Measurements from ENCODE around the gene RAB27A.
"Not testable (repeated sequence)": the region's sequence is repeated elsewhere in the genome, so short reads cannot be mapped to it uniquely, and the experiment has no call there.

The RAB27A gene

GRCh38 chr15:55249885-55250284 is 39.7 kb downstream of the RAB27A start:
- not testable (repeated sequence) for DNase-seq

GRCh38 chr15:55248895-55249294 is 40.7 kb downstream of the RAB27A start:
- no peak for DNase-seq

GRCh38 chr15:55247766-55248427 is 41.7 kb downstream of the RAB27A start:
- DNase-seq, result no peak

DNA sequence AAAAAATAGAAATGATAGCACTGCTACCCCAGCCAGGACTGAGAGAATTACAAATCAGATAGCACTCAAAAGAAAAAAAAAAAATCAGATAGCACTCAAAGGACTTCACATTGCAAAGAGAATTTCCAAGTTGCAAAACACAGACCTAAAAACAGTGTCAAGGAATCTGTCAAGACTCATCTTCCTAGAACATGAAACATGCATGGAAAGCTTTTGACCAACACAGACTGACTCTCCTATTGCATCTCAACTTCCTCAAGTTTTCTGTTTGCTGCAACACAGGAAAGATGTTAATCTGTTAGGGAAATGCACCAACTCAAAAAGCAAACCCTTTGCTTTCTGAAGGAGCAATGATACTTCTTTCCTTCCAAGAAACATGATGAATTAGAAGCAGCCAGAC is 42.3 kb downstream of the RAB27A start:
- no peak for DNase-seq

DNA sequence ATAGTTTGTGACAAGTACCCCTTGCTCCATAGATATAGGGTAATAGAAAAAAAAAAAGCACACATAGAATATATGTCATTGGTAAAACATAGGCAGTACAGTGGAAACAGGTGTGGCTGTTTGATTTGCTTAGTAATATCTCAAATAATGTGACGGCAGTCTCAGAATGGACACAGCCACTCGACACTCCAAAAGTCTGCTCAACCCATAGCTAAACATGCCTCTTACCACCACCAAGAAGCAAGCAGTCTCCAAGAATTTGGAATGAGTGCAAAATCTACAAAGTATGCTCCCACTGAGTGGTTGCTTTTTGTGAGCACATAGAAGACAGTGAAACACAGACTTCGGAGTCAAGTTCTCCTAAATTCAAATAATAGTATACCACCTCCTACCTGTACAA is 43.0 kb downstream of the RAB27A start:
- no peak for DNase-seq

DNA sequence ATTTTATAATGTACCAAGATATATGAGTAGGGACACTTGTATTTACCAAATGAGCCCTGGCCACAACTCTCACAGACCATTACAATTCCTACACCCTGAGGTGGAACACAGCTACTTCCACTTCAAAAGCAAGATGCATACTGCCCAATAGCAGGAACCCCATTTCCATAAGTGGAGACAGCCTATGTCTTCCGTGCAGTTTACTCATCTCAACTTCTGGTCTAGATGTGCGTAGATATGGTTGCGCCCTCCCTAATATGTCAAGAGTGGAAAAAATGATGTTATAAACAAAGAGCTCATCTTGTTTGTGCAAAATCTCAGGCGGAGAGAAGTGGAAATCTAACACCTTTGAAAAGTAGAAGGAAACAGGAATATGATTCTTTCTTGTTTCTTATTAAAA is 44.6 kb downstream of the RAB27A start:
- no peak for DNase-seq

GRCh38 chr15:55241891-55242290 is 47.7 kb downstream of the RAB27A start:
- DNase-seq, result no peak

DNA sequence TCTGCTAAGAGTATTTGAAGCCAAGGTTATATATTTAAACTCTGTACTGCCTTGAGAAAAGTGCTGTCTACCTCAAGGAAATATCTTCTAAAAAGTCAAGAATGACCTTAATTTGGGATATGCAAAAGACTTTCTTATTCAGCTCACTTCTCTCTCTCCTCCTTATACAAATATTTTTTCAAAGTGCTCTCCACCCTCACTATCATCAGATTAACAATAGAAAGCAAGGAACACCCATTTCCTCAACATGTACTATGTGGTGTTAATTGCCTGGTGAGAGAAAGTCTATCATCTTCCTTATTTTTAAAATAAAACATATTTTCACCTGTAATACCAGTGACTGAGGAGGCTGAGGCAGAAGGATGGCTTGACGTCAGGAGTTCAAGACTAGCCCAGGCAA is 48.4 kb downstream of the RAB27A start:
- DNase-seq, result no peak

DNA sequence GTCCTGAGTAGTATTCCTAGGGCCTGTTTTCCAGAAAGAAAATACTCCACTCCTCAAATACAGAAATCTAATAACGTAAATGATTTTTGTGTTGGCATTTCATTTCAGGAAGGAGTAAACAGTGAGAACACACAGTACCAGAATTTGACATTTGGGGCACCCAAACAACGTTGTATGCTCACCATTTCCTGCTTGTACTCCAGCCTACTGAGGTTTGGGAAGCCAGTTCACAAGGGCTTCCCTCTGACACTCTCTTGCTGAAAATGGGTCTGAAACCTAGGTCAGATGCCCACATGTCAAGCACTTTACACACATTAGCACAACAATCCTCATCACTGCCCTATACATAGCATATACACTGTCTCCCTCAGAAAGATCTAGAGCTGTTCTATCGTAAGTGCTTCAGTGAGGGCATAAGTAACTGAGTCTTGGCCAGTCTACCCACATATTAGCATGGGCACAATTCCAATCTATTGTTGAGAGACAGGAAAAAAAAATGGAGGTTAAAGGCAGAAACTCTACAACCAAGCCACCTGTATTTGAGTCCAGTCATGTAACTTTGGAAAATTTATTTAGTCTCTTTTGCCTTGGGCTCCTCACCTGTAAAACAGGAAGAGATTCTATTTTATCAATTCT is 49.4 kb downstream of the RAB27A start:
- DNase-seq, result no peak

DNA sequence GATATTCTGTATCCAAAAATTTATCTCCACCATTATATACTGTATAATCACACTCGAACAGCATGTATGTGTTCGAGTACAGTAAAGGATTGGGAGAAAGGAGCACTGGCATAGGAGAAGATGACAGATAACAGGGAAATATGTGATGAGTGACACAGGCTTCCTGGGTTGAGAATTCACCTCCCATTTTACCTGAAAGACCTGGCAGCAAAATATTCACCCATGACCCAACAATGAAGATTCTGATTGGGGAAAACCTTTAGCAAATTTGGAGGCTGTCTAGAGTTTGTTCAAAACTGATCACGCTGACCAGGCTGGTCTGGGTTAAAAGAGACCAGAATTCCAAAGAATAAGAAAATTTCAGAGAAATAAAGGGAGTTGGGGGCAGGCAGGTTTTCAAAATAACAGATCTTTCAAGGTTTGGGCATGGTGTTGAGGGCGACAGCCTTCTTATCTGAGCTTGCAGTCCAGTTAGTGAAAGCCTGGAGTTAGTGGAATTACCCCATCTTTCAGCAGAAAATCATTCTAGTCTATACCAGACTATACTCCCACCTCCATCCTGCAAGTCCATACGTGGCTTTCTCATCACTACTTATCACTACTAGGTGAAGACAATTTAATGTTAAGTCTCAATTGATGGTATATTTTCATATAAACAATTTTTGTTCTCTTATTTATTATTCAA is 50.0 kb downstream of the RAB27A start:
- DNase-seq, result no peak

DNA sequence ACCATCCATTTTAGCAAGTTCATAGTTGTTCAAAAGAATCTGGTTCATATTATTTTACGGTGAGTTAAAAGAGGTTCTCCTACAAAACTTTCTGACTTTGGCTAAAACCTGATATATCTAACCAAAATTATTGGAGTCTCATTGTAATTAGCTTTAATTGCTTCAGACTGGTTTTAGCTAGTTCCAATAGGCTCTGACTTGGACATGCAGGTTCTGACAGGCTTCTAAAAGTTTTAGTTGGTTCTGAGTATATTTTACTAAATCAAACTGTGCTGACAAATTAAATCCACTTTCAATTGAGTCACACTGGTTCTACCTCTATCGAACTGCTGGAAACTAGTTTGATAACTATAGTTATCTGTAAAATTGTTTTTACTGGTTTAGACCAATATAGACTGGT is 50.7 kb downstream of the RAB27A start:
- no peak for DNase-seq

- no peak for DNase-seq
Observed at GRCh38 chr15:55237219-55238130, 52.1 kb downstream of the RAB27A start.

GRCh38 chr15:55235546-55236036 is 54.0 kb downstream of the RAB27A start:
- DNase-seq, result no peak

DNA sequence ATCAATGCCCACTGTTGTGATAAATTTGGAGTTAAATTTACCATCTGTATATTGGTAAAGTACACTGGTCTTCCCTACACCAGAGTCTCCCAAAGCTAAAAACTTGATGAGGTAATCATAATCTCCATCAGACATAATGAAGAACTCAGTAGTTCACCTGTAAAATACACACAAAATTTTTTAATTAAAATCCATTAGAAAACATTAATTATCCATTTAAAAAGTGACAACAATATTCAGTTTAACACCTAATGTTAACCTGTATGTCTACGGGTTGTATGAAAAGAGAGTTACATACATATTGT is 54.9 kb downstream of the RAB27A start:
- no peak for DNase-seq

GRCh38 chr15:55234104-55234799 is 55.4 kb downstream of the RAB27A start:
- DNase-seq, result no peak

- DNase-seq, result no peak
Observed at GRCh38 chr15:55231455-55231854, 58.2 kb downstream of the RAB27A start.

DNA sequence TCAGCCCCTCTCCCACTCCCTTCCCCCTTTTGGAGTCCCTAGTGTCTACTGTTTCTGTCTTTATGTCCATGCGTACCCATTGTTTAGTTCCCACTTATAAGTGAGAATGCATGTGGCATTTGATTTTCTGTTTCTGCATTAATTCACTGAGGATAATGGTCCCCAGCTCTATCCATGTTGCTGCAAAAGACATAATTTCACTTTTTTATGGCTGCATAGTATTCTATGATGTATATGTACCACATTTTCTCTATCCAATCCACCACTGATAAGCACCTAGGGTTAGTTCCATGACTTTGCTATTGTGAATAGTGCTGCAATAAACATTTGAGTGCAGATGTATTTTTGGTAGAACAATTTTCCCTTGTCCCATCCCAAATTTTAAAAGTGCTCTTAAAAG is 58.7 kb downstream of the RAB27A start:
- no peak for DNase-seq

DNA sequence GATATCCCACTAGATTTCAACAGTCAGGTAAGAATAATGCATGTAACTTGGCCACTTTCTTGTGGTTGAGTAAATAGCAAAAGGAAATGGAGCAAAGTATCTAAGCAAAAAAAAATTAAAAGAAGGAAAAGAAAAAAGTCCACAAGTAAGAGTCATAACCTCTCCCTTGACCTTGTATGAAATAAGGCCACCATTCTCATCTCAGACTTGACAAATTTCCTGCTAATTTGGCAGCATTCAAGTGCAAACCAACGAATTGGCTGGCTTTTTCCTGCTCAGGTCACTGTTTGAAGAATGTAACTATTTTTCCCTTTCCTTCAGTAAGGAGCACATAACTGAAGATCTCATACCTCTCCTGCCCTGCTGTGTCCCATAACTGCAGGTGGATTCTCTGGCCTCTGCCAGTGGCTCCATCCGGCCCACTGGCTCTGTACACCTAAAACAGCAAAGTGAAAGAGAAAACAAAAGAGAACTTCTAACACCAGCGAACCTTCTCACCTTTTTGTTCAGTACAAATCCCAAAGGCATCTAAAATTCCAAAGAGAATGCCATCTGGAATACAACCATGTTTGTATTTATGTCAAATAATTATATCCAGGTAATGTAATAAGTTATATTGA is 59.5 kb downstream of the RAB27A start:
- DNase-seq, result no peak

GRCh38 chr15:55226127-55226526 is 63.5 kb downstream of the RAB27A start:
- DNase-seq, result no peak

- DNase-seq, result no peak
Observed at GRCh38 chr15:55224892-55225291, 64.7 kb downstream of the RAB27A start.

DNA sequence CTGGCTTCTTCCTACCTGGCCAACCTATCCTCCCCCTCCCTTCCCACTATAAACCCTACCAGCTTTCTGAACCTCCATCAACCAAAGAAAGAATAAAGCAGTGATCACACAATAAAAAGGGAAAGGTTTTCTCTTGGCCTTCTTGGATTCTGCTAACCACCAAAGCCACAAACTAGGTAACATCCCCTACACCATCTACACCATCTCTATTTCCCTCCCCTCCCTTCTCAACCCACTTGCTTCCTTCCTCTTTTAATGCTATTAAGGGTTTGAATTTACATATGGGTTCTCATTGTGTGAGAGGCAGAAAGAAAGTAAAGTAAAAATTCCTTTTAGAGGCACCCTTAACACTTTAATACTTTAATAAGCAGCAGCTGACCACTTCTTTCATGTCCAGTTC is 67.0 kb downstream of the RAB27A start:
- no peak for DNase-seq

Measured in stimulated activated CD4-positive, alpha-beta T cell treated with anti-CD3 and anti-CD28 coated beads, Interleukin-4, amount 100 ng/mL, for 1 hour (primary cell).